DMS 273 treated with DMSO at 0.1 percent for 48 hours (cell line): ENCODE measurements around the gene BCL11A.

Experiments used
- DNase-seq: peaks from one replicate; lab custom pipeline; 2025; lab: John Stamatoyannopoulos, UW

The BCL11A gene

GRCh38 chr2:60553495-60554073 is at the start of gene BCL11A:
BCL11A (minus strand) TSS chr2:60553654; CDS start chr2:60553270, 384 bp downstream.
- DNase-seq: peak; percentile 79

DNA sequence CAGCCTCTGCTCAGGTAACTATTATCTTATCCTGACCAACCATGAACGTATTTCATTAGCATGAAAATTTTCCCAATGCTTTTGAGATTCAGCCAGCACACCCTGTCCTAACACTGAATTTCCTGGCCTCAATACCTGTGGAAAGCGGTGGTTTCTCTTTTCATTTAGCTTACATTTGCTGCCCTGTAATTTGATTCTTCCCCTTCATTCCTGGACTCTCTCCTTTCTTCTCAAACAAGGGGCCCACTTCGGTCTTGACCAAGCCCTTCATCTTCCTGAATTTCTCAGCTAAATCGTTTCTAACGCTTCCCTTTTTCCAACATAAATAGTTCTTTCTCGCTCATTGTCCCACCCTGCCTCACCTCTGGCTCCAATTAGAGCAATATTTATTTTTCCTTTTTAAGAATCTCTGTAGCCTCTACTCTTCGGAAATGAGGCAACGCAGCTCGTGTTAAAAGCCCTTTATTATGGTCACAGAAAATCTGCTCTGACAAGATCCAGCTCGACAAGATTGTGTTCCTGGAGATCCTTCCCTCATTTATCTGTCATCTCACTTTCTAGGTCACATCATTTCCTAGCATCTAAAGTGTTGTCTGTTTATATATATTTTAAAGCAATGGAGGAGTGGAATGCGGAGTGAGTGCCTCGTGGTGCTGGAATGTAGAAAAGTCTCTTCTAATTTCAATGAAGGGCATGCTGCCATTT is 49.5 kb upstream of the BCL11A start:
- DNase-seq: no peak

GRCh38 chr2:60602388-60602787 is 48.9 kb upstream of the BCL11A start:
- DNase-seq: no peak

GRCh38 chr2:60598271-60598670 is 44.8 kb upstream of the BCL11A start:
- DNase-seq: no peak

- DNase-seq: no peak
Measured at GRCh38 chr2:60597346-60597745, 43.9 kb upstream of the BCL11A start.

GRCh38 chr2:60596411-60596810 is 43.0 kb upstream of the BCL11A start:
- no peak for DNase-seq

DNA sequence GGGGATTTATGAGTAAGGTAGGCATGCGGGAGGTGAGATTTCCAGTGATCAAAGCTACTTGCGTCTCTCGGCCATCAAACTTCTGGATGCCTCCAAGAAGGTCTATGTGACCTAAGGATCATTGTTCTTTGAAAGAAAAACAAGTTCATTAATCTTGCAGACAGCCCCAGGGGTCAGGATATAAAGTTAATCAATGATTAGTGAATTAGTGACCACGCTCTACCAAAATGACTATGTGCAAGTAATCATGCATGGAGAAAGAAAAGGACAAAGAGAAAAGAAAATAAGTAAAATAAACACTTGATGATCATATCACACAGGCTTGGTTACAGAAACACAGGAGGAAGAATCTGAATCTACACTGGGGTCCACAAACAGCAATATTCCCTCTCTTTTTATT is 42.5 kb upstream of the BCL11A start:
- DNase-seq: no peak

DNA sequence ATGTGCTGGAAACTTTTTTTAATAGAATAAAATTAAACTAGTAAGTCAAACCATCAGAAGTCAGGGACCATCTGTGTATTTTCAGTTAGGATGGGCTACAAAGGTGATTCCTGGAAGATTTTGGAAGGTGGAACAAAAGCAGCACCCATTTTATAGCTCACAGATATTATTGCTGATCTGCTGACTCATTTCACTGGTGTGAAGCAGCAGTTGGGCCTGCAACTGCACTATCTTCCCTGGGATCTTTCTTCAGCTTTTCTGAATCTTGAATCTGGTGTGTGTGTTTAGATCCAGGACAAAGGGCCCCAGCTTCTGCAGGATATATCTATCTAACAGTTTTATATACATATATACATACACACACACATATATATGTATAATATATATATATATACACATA is 35.6 kb upstream of the BCL11A start:
- DNase-seq: no peak

DNA sequence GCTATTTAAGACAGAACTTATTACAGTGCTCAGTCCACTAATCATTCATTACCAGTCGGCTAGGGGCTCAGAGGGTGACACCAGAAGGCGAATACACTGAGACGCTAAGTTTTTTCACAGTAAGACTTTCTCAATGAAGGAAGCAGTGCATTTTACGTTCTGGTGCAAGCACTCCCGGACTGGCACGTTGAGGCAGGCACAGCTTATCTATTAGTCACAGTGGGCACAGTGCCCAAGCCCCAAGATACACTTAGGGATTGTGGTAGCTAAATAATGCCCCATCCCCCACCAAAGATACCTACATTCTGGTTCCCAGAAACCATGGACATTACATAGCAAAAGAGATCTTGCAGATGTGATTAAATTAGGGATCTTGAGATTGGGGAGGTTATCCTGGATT is 32.6 kb upstream of the BCL11A start:
- no peak for DNase-seq

GRCh38 chr2:60585276-60585675 is 31.8 kb upstream of the BCL11A start:
- DNase-seq: no peak

DNA sequence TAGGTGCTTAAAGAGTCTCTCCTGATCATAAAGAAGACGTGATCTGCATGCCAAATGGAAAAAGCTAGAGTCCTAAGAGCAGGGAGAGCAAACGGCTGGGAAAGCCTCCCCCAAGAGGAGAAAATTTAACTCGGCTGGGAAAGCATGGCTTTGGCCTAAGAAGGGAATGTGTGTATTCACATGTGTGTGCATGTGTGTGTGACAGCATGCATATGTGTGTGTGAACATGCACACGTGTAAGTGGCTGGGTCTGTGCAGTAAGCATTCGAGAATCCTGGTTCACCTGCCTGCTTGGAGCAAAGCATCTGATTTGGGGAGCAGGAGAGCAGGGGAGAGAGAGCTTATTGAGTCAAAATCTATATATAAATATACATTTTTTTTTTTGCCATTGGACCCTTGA is 30.1 kb upstream of the BCL11A start:
- DNase-seq: no peak

DNA sequence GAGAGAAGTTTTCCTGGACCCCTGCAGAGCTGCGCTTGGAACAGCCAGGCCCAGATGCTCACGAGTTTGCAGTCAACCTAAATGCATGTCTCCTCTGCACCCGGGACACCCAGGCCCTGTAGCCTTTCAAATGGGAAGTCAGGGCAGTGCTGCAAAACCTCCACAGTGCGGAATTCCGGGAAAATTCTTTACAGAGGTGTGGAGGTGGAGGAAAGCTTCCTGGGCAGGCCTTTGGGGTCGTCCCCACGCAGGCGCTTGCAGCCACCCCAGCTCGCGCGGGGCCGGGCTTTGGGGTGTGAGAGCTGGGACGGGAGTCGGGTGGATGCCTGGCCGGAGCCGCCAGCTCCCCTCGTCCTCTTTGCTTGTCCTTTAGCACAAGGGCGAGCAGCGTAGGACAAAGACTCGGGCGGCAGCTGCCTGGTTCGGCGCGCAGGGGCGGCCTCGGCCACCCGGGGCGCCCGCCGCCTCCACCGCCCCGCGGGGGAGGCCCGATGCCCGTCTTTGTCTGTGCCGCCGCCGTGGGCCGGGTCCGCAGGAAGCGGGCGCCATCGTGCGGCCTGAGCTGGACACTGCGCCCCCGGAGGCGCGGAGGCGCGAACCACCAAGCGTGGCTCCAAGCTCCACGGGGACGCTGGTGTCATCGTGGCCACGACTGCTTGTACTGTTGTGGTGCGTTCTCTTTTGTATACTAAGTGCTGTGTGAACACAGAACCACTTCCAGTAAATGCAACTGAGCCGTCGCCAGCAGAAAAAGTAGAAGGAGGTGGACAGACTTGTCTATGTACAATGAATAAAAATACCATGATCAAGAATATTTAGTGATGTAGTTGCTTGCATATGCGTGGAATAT is 28.2 kb upstream of the BCL11A start:
- DNase-seq: no peak

- no peak for DNase-seq
Measured at GRCh38 chr2:60577682-60578283, 24.3 kb upstream of the BCL11A start.

GRCh38 chr2:60573251-60573650 is 19.8 kb upstream of the BCL11A start:
- no peak for DNase-seq

DNA sequence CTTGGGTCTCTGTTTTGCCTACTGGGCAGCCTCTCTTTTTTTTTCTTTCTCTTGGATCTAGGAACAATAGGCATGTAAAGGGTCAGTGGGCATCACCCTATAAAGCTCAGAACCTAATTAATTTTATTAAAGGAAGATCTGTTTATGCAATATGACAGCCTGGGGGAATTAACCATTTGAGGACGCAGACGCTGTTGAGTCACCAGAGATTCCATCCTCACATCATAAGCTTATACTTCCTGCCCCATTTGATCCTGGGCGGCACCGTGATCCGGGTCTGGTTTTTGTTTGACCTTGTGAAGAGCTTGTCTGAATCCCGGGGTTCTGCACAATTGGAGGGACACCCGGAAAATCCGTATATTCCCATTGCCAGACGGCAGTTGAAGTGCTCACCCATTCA is 16.8 kb upstream of the BCL11A start:
- DNase-seq: no peak

DNA sequence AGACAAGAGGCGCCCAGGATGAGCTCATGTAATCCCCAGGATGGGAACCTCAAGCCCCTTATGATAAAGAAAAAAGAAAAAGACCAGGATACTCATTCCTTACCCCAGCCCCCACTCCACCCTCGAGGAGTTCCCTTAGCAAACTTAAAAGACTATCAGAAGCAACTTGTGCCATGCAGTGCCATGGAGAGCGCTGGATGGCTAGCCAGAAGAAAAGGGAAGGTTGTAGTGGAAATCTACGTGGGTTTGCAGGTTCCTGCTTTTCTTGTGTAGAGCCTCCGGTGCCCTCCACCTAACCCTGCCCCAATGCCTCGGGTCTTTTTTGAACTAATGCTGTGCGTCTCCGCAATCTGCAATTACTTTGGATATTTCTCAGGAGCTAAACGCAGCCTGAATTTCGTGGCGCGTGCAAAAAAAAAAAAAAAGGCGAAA is 16.2 kb upstream of the BCL11A start:
- no peak for DNase-seq

DNA sequence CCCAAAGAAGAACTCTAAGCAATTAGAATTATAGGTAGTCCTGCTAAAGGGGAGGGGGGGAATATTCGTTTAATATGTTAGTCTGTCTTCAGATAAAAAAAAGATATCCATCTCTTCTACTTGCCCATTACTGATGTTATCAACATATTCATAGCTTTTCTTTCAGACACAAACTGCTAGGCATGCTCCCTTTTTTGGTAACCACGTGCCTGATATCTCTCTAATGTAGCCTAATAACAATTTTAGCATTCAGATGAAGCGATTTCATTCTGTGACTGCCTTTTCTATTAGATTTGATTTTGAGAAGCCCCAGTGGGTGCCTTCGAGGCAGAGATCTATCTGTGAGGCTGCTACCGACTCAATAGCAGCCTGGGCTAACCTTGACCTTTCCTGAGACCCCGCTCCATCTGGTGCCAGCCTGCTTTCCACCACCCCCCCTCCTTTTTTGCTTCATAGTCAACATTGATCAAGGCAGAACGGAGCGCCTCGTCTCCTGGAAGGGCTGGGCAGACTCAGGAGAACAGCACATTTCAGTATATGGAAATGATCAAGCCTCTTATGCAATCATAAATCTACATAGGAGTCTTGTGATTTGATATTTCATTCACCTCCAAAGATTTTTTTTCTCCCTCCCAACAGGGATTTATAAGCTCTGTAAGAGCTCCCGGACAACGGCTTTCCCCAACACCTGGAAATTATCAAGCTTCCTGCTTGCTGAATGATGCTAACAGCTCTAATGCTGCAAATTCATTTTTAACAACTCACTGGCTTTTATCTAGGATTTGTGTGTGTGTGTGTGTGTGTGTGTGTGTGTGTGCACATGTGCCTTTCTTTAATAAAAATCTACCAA is 14.7 kb upstream of the BCL11A start:
- no peak for DNase-seq

GRCh38 chr2:60567096-60567495 is 13.6 kb upstream of the BCL11A start:
- no peak for DNase-seq

- no peak for DNase-seq
Measured at GRCh38 chr2:60565472-60565871, 12.0 kb upstream of the BCL11A start.

GRCh38 chr2:60560734-60561644 is 7.5 kb upstream of the BCL11A start:
- no peak for DNase-seq

GRCh38 chr2:60559880-60560279 is 6.4 kb upstream of the BCL11A start:
- DNase-seq: no peak
